Measurements from ENCODE around the gene FRK. TPM values are rescaled to one million over a fixed set of nuclear protein-coding genes. Genes with fewer than 3 reads are reported as not detected.
"Not testable (repeated sequence)": the region's sequence is repeated elsewhere in the genome, so short reads cannot be mapped to it uniquely, and the experiment has no call there.

The FRK gene
- total RNA-seq, 2 experiments from 2014 or later: 0.02 TPM

- Mint-ChIP-seq H3K27me3 (no peaks in the 10 kb centered on the region), H3K9me3 (peaks cover 14% of the 10 kb centered on the region), H3K4me1 (ENCODE audit: low read depth) (peaks cover 15% of the 10 kb centered on the region), H3K27ac (no peak overlapping the region), H3K4me3 (no peak overlapping the region), H3K36me3 (no peaks in the 10 kb centered on the region)
- intact Hi-C loops (cut with micrococcal nuclease): loop anchor here (5.0 kb wide), 1 partner anchor 200 kb away; no protein-coding TSS in a partner anchor
- ChIA-PET CTCF (interaction anchor here (0.6 to 4.9 kb wide), 14 partner anchors 9 to 1375 kb away, joined by 3 to 36 read pairs (median 4); no protein-coding TSS in a partner anchor), POLR2A (no interaction called here)
- DNase-seq: no peak
Observed at GRCh38 chr6:116096979-116097816, 36.5 kb upstream of the FRK start.

- DNase-seq; H3K27me3 Mint-ChIP-seq; H3K27ac Mint-ChIP-seq; H3K4me1 Mint-ChIP-seq (ENCODE audit: low read depth); H3K4me3 Mint-ChIP-seq; H3K36me3 Mint-ChIP-seq; POLR2A ChIA-PET: not testable (repeated sequence)
- intact Hi-C loops (cut with micrococcal nuclease): loop anchor here (5.0 kb wide), 1 partner anchor 199 kb away; no protein-coding TSS in a partner anchor
- peaks cover 14% of the 10 kb centered on the region for H3K9me3 Mint-ChIP-seq
- CTCF ChIA-PET: interaction anchor here (0.6 to 4.9 kb wide), 11 partner anchors 8 to 188 kb away, joined by 3 to 36 read pairs (median 4); no protein-coding TSS in a partner anchor
Observed at GRCh38 chr6:116096048-116096759, 35.5 kb upstream of the FRK start.

- no peak overlapping the region for H3K4me3 Mint-ChIP-seq
- intact Hi-C loops (cut with micrococcal nuclease): no loop called here
- H3K36me3 Mint-ChIP-seq: no peaks in the 10 kb centered on the region
- no peak for DNase-seq
- peaks cover 14% of the 10 kb centered on the region for H3K9me3 Mint-ChIP-seq
- no peak overlapping the region for H3K27ac Mint-ChIP-seq
- ChIA-PET CTCF (no interaction called here), POLR2A (no interaction called here)
- peaks cover 2% of the 10 kb centered on the region for H3K27me3 Mint-ChIP-seq
- H3K4me1 Mint-ChIP-seq (ENCODE audit: low read depth): no peaks in the 10 kb centered on the region
Observed at GRCh38 chr6:116094041-116094440, 33.4 kb upstream of the FRK start.

- H3K4me3 Mint-ChIP-seq: no peak overlapping the region
- ChIA-PET CTCF (no interaction called here), POLR2A (no interaction called here)
- intact Hi-C loops (cut with micrococcal nuclease): no loop called here
- no peaks in the 10 kb centered on the region for H3K36me3 Mint-ChIP-seq
- peaks cover 2% of the 10 kb centered on the region for H3K27me3 Mint-ChIP-seq
- H3K4me1 Mint-ChIP-seq (ENCODE audit: low read depth): no peaks in the 10 kb centered on the region
- H3K27ac Mint-ChIP-seq: no peak overlapping the region
- no peaks in the 10 kb centered on the region for H3K9me3 Mint-ChIP-seq
- DNase-seq: no peak
Observed at GRCh38 chr6:116090251-116090650, 29.6 kb upstream of the FRK start.

GRCh38 chr6:116088946-116089345 is 28.3 kb upstream of the FRK start:
- ChIA-PET CTCF (interaction anchor here (1.2 kb wide), 1 partner anchor 8 kb away, joined by 7 read pairs; no protein-coding TSS in a partner anchor), POLR2A (no interaction called here)
- intact Hi-C loops (cut with micrococcal nuclease): no loop called here
- no peaks in the 10 kb centered on the region for H3K36me3 Mint-ChIP-seq
- no peaks in the 10 kb centered on the region for H3K4me1 Mint-ChIP-seq (ENCODE audit: low read depth)
- DNase-seq: no peak
- no peak overlapping the region for H3K4me3 Mint-ChIP-seq
- no peak overlapping the region for H3K27ac Mint-ChIP-seq
- H3K9me3 Mint-ChIP-seq: no peaks in the 10 kb centered on the region
- peaks cover 2% of the 10 kb centered on the region for H3K27me3 Mint-ChIP-seq

- ChIA-PET CTCF (interaction anchor here (1.2 to 1.6 kb wide), 2 partner anchors 9 kb away, joined by 6 to 7 read pairs; no protein-coding TSS in a partner anchor), POLR2A (no interaction called here)
- no peak overlapping the region for H3K27ac Mint-ChIP-seq
- intact Hi-C loops (cut with micrococcal nuclease): no loop called here
- DNase-seq: no peak
- H3K4me1 Mint-ChIP-seq (ENCODE audit: low read depth): no peaks in the 10 kb centered on the region
- no peak overlapping the region for H3K4me3 Mint-ChIP-seq
- no peaks in the 10 kb centered on the region for H3K9me3 Mint-ChIP-seq
- no peaks in the 10 kb centered on the region for H3K36me3 Mint-ChIP-seq
- peaks cover 2% of the 10 kb centered on the region for H3K27me3 Mint-ChIP-seq
Observed at GRCh38 chr6:116087437-116088027, 26.8 kb upstream of the FRK start.

- Mint-ChIP-seq H3K9me3 (no peaks in the 10 kb centered on the region), H3K4me3 (no peak overlapping the region), H3K27ac (no peak overlapping the region), H3K27me3 (no peaks in the 10 kb centered on the region), H3K36me3 (no peaks in the 10 kb centered on the region), H3K4me1 (ENCODE audit: low read depth) (no peaks in the 10 kb centered on the region)
- POLR2A ChIA-PET: no interaction called here
- CTCF ChIA-PET: interaction anchor here (0.7 kb wide), 1 partner anchor 626 kb away, joined by 3 read pairs; no protein-coding TSS in a partner anchor
- intact Hi-C loops (cut with micrococcal nuclease): no loop called here
- DNase-seq: no peak
Observed at GRCh38 chr6:116084284-116084683, 23.6 kb upstream of the FRK start.

GRCh38 chr6:116083052-116083451 is 22.4 kb upstream of the FRK start:
- Mint-ChIP-seq H3K27ac (no peak overlapping the region), H3K36me3 (no peaks in the 10 kb centered on the region), H3K4me1 (ENCODE audit: low read depth) (no peaks in the 10 kb centered on the region), H3K4me3 (no peak overlapping the region), H3K9me3 (no peaks in the 10 kb centered on the region), H3K27me3 (peaks cover 5% of the 10 kb centered on the region)
- ChIA-PET POLR2A (no interaction called here), CTCF (no interaction called here)
- intact Hi-C loops (cut with micrococcal nuclease): no loop called here
- no peak for DNase-seq

- no peak overlapping the region for H3K27ac Mint-ChIP-seq
- CTCF ChIA-PET: interaction anchor here (0.6 kb wide), 1 partner anchor 1610 kb away, joined by 4 read pairs; no protein-coding TSS in a partner anchor
- H3K4me1 Mint-ChIP-seq (ENCODE audit: low read depth): no peaks in the 10 kb centered on the region
- no peak overlapping the region for H3K4me3 Mint-ChIP-seq
- no peaks in the 10 kb centered on the region for H3K9me3 Mint-ChIP-seq
- H3K36me3 Mint-ChIP-seq: no peaks in the 10 kb centered on the region
- peaks cover 6% of the 10 kb centered on the region for H3K27me3 Mint-ChIP-seq
- intact Hi-C loops (cut with micrococcal nuclease): no loop called here
- POLR2A ChIA-PET: no interaction called here
- no peak for DNase-seq
Observed at GRCh38 chr6:116078945-116079344, 18.3 kb upstream of the FRK start.

- H3K4me3 Mint-ChIP-seq: no peak overlapping the region
- H3K4me1 Mint-ChIP-seq (ENCODE audit: low read depth): no peaks in the 10 kb centered on the region
- DNase-seq: no peak
- POLR2A ChIA-PET: no interaction called here
- no peaks in the 10 kb centered on the region for H3K9me3 Mint-ChIP-seq
- intact Hi-C loops (cut with micrococcal nuclease): no loop called here
- CTCF ChIA-PET: interaction anchor here (0.6 kb wide), 1 partner anchor 1610 kb away, joined by 4 read pairs; no protein-coding TSS in a partner anchor
- H3K27me3 Mint-ChIP-seq: peaks cover 6% of the 10 kb centered on the region
- no peaks in the 10 kb centered on the region for H3K36me3 Mint-ChIP-seq
- H3K27ac Mint-ChIP-seq: no peak overlapping the region
Observed at GRCh38 chr6:116078522-116078921, 17.8 kb upstream of the FRK start.

GRCh38 chr6:116074732-116075390 is 14.2 kb upstream of the FRK start:
- no peak overlapping the region for H3K4me3 Mint-ChIP-seq
- no peak for DNase-seq
- ChIA-PET CTCF (interaction anchor here (1.0 kb wide), 1 partner anchor 11 kb away, joined by 3 read pairs; no protein-coding TSS in a partner anchor), POLR2A (no interaction called here)
- H3K4me1 Mint-ChIP-seq (ENCODE audit: low read depth): no peaks in the 10 kb centered on the region
- intact Hi-C loops (cut with micrococcal nuclease): no loop called here
- H3K36me3 Mint-ChIP-seq: no peaks in the 10 kb centered on the region
- peaks cover 6% of the 10 kb centered on the region for H3K27me3 Mint-ChIP-seq
- H3K9me3 Mint-ChIP-seq: no peaks in the 10 kb centered on the region
- H3K27ac Mint-ChIP-seq: no peak overlapping the region
